GM21515 (cell line): ENCODE measurements around the gene PXK.
A peak's percentile ranks its signal among the peaks of the same experiment; 100 is the strongest.
"Not testable (repeated sequence)": the region's sequence is repeated elsewhere in the genome, so short reads cannot be mapped to it uniquely, and the experiment has no call there.

Experiments used
- ATAC-seq: cut with Tn5 transposase; IDR thresholded peaks from one replicate; pipeline ENCODE4 v1.9.1; 2021; ENCODE audit not compliant: unreplicated experiment

Gene PXK

GRCh38 chr3:58332575-58333188 is at the start of gene PXK:
PXK (plus strand) TSS chr3:58332892; CDS start chr3:58332989, 97 bp downstream.
- ATAC-seq, result peak; percentile 90

- no peak for ATAC-seq
Observed at GRCh38 chr3:58285334-58285733, 47.4 kb upstream of the PXK start.

GRCh38 chr3:58287354-58287753 is 45.3 kb upstream of the PXK start:
- no peak for ATAC-seq

GRCh38 chr3:58288011-58288728 is 44.5 kb upstream of the PXK start:
- no peak for ATAC-seq

GRCh38 chr3:58288964-58289613 is 43.6 kb upstream of the PXK start:
- not testable (repeated sequence) for ATAC-seq

- ATAC-seq, result not testable (repeated sequence)
Observed at GRCh38 chr3:58290446-58290845, 42.2 kb upstream of the PXK start.

GRCh38 chr3:58291671-58292338 is 40.9 kb upstream of the PXK start:
- ATAC-seq, result no peak

- no peak for ATAC-seq
Observed at GRCh38 chr3:58292866-58293265, 39.8 kb upstream of the PXK start.

- no peak for ATAC-seq
Observed at GRCh38 chr3:58293516-58293915, 39.2 kb upstream of the PXK start.

GRCh38 chr3:58296269-58296668 is 36.4 kb upstream of the PXK start:
- ATAC-seq, result no peak

GRCh38 chr3:58296843-58297242 is 35.8 kb upstream of the PXK start:
- no peak for ATAC-seq

- ATAC-seq, result no peak
Observed at GRCh38 chr3:58298190-58298589, 34.5 kb upstream of the PXK start.

GRCh38 chr3:58299075-58299474 is 33.6 kb upstream of the PXK start:
- no peak for ATAC-seq

GRCh38 chr3:58299839-58300516 is 32.7 kb upstream of the PXK start:
- no peak for ATAC-seq

- ATAC-seq, result peak; percentile 88
Observed at GRCh38 chr3:58305882-58306711, 26.6 kb upstream of the PXK start, which contains the start of the genes HTD2 and RPP14. HTD2 (plus strand) TSS chr3:58306520; CDS start chr3:58317614, 11,094 bp downstream. RPP14 (plus strand) TSS chr3:58306245; CDS start chr3:58310330, 4,085 bp downstream.

GRCh38 chr3:58307639-58308215 is 25.0 kb upstream of the PXK start:
- no peak for ATAC-seq

GRCh38 chr3:58308728-58309127 is 24.0 kb upstream of the PXK start:
- no peak for ATAC-seq

GRCh38 chr3:58317811-58318210 is 14.9 kb upstream of the PXK start:
- no peak for ATAC-seq

- no peak for ATAC-seq
Observed at GRCh38 chr3:58321791-58322190, 10.9 kb upstream of the PXK start.

GRCh38 chr3:58322793-58323192 is 9.9 kb upstream of the PXK start:
- ATAC-seq, result no peak
